Heart right ventricle (tissue), 16 donors: Measurements from ENCODE around the gene SLC8A1. TPM values are rescaled to one million over a fixed set of nuclear protein-coding genes. Genes with fewer than 3 reads are reported as not detected.
A peak's percentile ranks its signal among the peaks of the same experiment; 100 is the strongest.

Experiments
- ATAC-seq, 8 donors: fragments of 200-7000 bp; cut with Tn5 transposase; one replicate each; pipeline ENCODE4 v1.9.1; 2020; ENCODE audit warnings: mild to moderate bottlenecking in 8 of 8, moderate library complexity in 8 of 8, moderate number of reproducible peaks in 1 of 8
- DNase-seq, 2 donors: peaks; one replicate each; pipeline ENCODE4 v3.0.0-alpha.2; 2020
- H3K27ac ChIP-seq, 10 donors: fragments of 200-600 bp; sonication (generic) in 2 of 10; one replicate each; pipeline versions ENCODE4 v1.5.0 to v1.8.0; 2020 to 2022; ENCODE audit warnings: mild to moderate bottlenecking in 3 of 10
- H3K27me3 ChIP-seq, 7 donors: fragments of 200-600 bp; one replicate each; pipeline ENCODE4 v1.8.0; 2021 to 2022; ENCODE audit warnings: mild to moderate bottlenecking in 2 of 7
- H3K36me3 ChIP-seq, 9 donors: fragments of 200-600 bp; sonication (generic) in 1 of 9; one replicate each; pipeline versions ENCODE4 v1.5.0 to v1.8.0; 2020 to 2022; ENCODE audit warnings: mild to moderate bottlenecking in 2 of 9
- H3K4me1 ChIP-seq, 9 donors: fragments of 200-600 bp; sonication (generic) in 1 of 9; one replicate each; pipeline versions ENCODE4 v1.5.0 to v1.8.0; 2020 to 2022; ENCODE audit warnings: mild to moderate bottlenecking in 4 of 9
- H3K4me3 ChIP-seq, 10 donors: fragments of 200-600 bp; sonication (generic) in 2 of 10; one replicate each; pipeline versions ENCODE4 v1.5.0 to v1.8.0; 2020 to 2022; ENCODE audit warnings: mild to moderate bottlenecking in 7 of 10, moderate library complexity in 2 of 10
- H3K9me3 ChIP-seq, 11 donors: fragments of 200-600 bp in 10 of 11; sonication (generic) in 2 of 11; one replicate each; pipeline versions ENCODE4 v1.5.0 to v1.8.0; 2013 to 2022; ENCODE audit warnings: mild to moderate bottlenecking in 2 of 11, control low read depth in 1 of 11, moderate library complexity in 1 of 11
- WGBS, 2 donors: extraction: QIAGEN DNeasy Blood & Tissue Kit; methylation state at CpG; one replicate each; pipeline ENCODE4 v1.1.7; 2013; ENCODE audit warnings: inconsistent platforms in 1 of 2; 5-methylcytosine and 5-hydroxymethylcytosine counted together
- intact Hi-C, 10 donors: fragments of 100-400 bp; cut with DNase I; formaldehyde crosslinking; loops; one replicate each; pipeline versions ENCODE4 v1.11.1 to v1.14.2; 2022
- polyA plus RNA-seq, 2 donors: library from polyadenylated mRNA; stranded (reverse); fragments of 200-250 nt; gene quantifications; one replicate each; pipeline ENCODE4 v1.2.3, GENCODE V29; 2013
- total RNA-seq, 10 donors: library from RNA; stranded (reverse); fragmentation: NEBNext Ultra II Directional in 3 of 10; extraction: Animal tissue kit (Norgen Biotek cat#: 25700) in 3 of 10; gene quantifications; one replicate each; pipeline versions ENCODE4 v1.2.1 to v1.2.4, GENCODE V29; 2021 to 2023
- TF ChIP-seq, protein P1 (sequence below), 9 donors: fragments of 200-600 bp; sonication (generic) in 2 of 9; IDR thresholded peaks; one replicate each; pipeline versions ENCODE4 v1.5.0 to v1.8.0; 2021 to 2022; ENCODE audit warnings: antibody characterized with exemption in 9 of 9, mild to moderate bottlenecking in 5 of 9, moderate library complexity in 1 of 9
- donor health status: Arrhythmogenic right ventricular cardiomyopathy.
- donor health status: ischemic (EF 13 %, LVEDD 7.1; RV severe dilation, severe dysfunction).
- donor health status: healthy with polysubstance abuse.
- donor health status: DM: no; HTN: yes; CAD: no.
- donor health status: DM: no; HTN: no; CAD: no.
- donor health status: ischemic (EF 25% LVEDD 6.9; RV normal size, moderate dysfunction).
- donor health status: ischemic (EF 25% LVEDD 5.7; RV mildly dilated, moderate dysfunction).
- donor health status: healthy.
- donor health status: DM: yes; HTN: yes; CAD: no.
- donor health status: Ischemic cardiomyopathy.
- donor health status: ischemic (EF 35%, LVEDD 5.7; RV mildly dilated, moderate dysfunction).
- donor health status: nonischemic (EF 11% LVEDD 7.7; RV severe dilation, severe dysfunction).
- donor health status: DM: yes; HTN: yes; CAD: no.
- donor health status: PGD.
- donor health status: ischemic (EF 29% LVEDD 5.4; RV normal size, mild dysfunction).
- donor health status: nonischemic (EF 23%, LVEDD 6.1; RV moderate dilation, normal function).

Gene SLC8A1
- total and polyA plus RNA-seq, 12 donors: 11.1 to 1,497 (median 1,067) TPM

DNA sequence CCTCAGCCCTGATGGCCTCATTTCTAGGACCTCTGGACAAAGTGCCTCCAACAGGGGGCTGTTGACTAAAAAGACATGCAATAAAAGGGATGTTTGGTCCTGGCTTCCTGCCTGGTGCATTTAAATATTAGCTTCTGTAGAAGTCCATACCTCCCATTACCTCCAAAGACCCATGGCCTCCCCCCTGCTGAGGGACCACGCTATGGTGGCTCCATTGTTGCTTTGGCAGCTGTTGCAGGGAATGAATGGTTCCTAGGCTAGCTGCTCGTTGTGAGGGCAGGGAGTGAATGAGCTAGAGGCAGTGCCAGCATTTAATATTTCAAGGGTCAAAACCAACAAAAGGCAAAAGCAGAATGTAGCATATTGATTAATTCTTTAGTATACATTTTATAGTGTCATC lies 285.9 kb downstream of the SLC8A1 start:
- 33 to 34% methylated on average over 2 of the region's 2 CpGs for WGBS, 2 donors
- Histone ChIP-seq H3K4me1 (peaks cover 4 to 48% (median 30%) of the 10 kb centered on the region in 9 donors), H3K27ac (peak overlapping the region in 6 of 10 donors; percentile 37 to 68 (median 61))

GRCh38 chr2:40165509-40165844 lies 286.4 kb downstream of the SLC8A1 start:
- Histone ChIP-seq H3K27ac (peak overlapping the region in 9 of 10 donors; percentile 11 to 68 (median 43)), H3K9me3 (no peaks in the 10 kb centered on the region), H3K4me1 (peaks cover 4 to 48% (median 30%) of the 10 kb centered on the region in 9 donors), H3K4me3 (no peak overlapping the region), H3K27me3 (no peaks in the 10 kb centered on the region), H3K36me3 (peaks cover 0 to 56% (median 6%) of the 10 kb centered on the region in 9 donors)
- WGBS, 2 donors: 14 to 26% methylated on average over 4 of the region's 4 CpGs
- TF ChIP-seq, protein P1, sequence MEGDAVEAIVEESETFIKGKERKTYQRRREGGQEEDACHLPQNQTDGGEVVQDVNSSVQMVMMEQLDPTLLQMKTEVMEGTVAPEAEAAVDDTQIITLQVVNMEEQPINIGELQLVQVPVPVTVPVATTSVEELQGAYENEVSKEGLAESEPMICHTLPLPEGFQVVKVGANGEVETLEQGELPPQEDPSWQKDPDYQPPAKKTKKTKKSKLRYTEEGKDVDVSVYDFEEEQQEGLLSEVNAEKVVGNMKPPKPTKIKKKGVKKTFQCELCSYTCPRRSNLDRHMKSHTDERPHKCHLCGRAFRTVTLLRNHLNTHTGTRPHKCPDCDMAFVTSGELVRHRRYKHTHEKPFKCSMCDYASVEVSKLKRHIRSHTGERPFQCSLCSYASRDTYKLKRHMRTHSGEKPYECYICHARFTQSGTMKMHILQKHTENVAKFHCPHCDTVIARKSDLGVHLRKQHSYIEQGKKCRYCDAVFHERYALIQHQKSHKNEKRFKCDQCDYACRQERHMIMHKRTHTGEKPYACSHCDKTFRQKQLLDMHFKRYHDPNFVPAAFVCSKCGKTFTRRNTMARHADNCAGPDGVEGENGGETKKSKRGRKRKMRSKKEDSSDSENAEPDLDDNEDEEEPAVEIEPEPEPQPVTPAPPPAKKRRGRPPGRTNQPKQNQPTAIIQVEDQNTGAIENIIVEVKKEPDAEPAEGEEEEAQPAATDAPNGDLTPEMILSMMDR (IDR thresholded peaks at IDR 0.05): no peak
- intact Hi-C loops: no loop called here
- DNase-seq (peak in 1 of 2 donors; percentile 44), ATAC-seq (peak; percentile 30 to 72 (median 56))

More for the DNA sequence above, 285.9 kb downstream of the SLC8A1 start:
- Histone ChIP-seq H3K27me3 (no peaks in the 10 kb centered on the region), H3K36me3 (peaks cover 0 to 56% (median 6%) of the 10 kb centered on the region in 9 donors), H3K4me3 (no peak overlapping the region), H3K9me3 (no peaks in the 10 kb centered on the region)
- intact Hi-C loops: no loop called here
- ATAC-seq (no peak), DNase-seq (no peak)
- TF ChIP-seq, protein P1 (IDR thresholded peaks at IDR 0.05): no peak

- Histone ChIP-seq H3K9me3 (no peaks in the 10 kb centered on the region), H3K36me3 (peaks cover 0 to 56% (median 8%) of the 10 kb centered on the region in 9 donors), H3K4me1 (peaks cover 4 to 48% (median 30%) of the 10 kb centered on the region in 9 donors), H3K27me3 (no peaks in the 10 kb centered on the region), H3K4me3 (no peak overlapping the region), H3K27ac (peak overlapping the region in 9 of 10 donors; percentile 11 to 68 (median 43))
- intact Hi-C loops: loop anchor here in 1 of 10 donors (5.0 kb wide), 1 partner anchor 262 kb away; no protein-coding TSS in a partner anchor
- DNase-seq: peak in 1 of 2 donors; percentile 48
- TF ChIP-seq, protein P1 (IDR thresholded peaks at IDR 0.05): no peak
- ATAC-seq: peak; percentile 45 to 81 (median 70)
- 25% methylated on average over 9 of the region's 9 CpGs for WGBS, 2 donors
Measured at GRCh38 chr2:40164736-40165508, 287.0 kb downstream of the SLC8A1 start.

DNA sequence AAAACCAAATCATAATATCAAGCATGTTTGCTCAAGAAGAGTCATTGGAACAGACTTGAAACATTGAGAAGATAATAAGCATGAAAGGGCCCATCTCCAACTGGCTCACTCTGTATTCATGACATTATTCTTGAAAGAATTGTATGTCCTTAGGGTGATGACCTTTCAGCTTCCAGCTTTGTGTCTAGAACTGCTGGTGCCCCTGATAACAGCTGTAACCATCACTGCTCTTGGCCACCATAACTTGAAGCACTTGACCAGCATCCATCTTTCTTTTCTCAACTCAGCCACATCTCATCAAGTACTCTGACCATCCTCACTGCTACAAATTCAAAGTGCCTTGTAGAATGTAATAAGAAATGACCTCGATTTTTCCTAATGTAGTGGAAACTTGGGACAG lies 289.9 kb downstream of the SLC8A1 start:
- DNase-seq (no peak), ATAC-seq (peak in 3 of 8 donors; percentile 7 to 52 (median 45))
- H3K27ac ChIP-seq: peak overlapping the region in 2 of 10 donors; percentile 4 to 19
- peaks cover 0 to 77% (median 14%) of the 10 kb centered on the region in 9 donors for H3K36me3 ChIP-seq
- H3K9me3 ChIP-seq: no peaks in the 10 kb centered on the region
- H3K27me3 ChIP-seq: no peaks in the 10 kb centered on the region
- WGBS, 2 donors: 74 to 76% methylated on average over 1 of the region's 1 CpG
- intact Hi-C loops: loop anchor here in 1 of 10 donors (5.0 kb wide), 1 partner anchor 265 kb away; no protein-coding TSS in a partner anchor
- no peak overlapping the region for H3K4me3 ChIP-seq
- H3K4me1 ChIP-seq: peaks cover 4 to 41% (median 25%) of the 10 kb centered on the region in 9 donors
- TF ChIP-seq, protein P1 (IDR thresholded peaks at IDR 0.05): no peak
